Rectal smooth muscle tissue (tissue), 1 donor: Measurements from ENCODE around the gene ANKRD11.
"Not testable (repeated sequence)": the region's sequence is repeated elsewhere in the genome, so short reads cannot be mapped to it uniquely, and the experiment has no call there.

Source experiments
- H3K27ac ChIP-seq: one replicate; pipeline ENCODE4 v1.7.0; 2013; ENCODE audit warnings: low read depth, low read length, inconsistent platforms
- H3K27me3 ChIP-seq: one replicate; pipeline ENCODE4 v1.7.0; 2013; ENCODE audit warnings: low read length; ENCODE audit not compliant: control insufficient read depth, insufficient read depth
- H3K36me3 ChIP-seq: one replicate; pipeline ENCODE4 v1.7.0; 2013; ENCODE audit warnings: low read length; ENCODE audit not compliant: control insufficient read depth, insufficient read depth
- H3K4me1 ChIP-seq: one replicate; pipeline ENCODE4 v1.7.0; 2013; ENCODE audit warnings: low read length; ENCODE audit not compliant: control insufficient read depth, insufficient read depth
- H3K4me3 ChIP-seq: one replicate; pipeline ENCODE4 v1.7.0; 2013; ENCODE audit warnings: low read length
- H3K9ac ChIP-seq: one replicate; pipeline ENCODE4 v1.7.0; 2013; ENCODE audit warnings: low read length

Gene ANKRD11

DNA sequence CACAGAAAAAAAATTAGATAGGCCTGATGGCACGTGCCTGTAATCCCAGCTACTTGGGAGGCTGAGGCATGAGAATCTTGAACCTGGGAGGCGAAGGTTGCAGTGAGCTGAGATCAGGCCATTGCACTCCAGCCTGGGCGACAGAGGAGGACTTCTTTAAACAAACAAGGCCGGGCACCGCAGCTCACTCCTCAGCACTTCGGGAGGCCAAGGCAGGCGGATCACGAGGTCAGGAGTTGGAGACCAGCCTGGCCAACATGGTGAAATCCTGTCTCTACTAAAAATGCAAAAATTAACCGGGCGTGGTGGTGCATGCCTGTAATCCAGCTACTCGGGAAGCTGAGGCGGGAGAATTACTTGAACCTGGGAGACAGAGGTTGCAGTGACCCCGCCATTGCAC, 246.1 kb downstream of the ANKRD11 start:
- not testable (repeated sequence) for H3K9ac ChIP-seq, H3K4me1 ChIP-seq, H3K27ac ChIP-seq, H3K36me3 ChIP-seq, H3K4me3 ChIP-seq, H3K27me3 ChIP-seq

DNA sequence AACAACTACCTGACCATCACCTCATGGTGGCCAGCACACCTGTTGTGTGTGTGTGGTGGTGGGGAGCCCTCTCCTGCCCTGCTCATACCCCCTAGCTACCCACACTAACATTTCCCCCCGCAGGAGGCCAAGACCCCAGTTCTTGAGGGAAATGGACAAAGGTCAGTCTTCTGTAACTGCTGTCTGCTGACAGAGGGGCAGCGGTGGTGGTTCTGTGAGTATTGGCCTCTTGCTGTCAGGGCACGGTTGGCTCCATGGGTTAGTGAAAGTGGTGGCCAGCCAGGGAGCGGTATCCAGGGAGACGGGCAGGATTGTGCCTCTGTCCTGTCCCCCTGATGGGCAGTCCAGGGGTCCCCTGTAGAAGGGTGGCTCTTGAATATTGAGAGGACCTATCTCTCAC, 246.7 kb downstream of the ANKRD11 start:
- Histone ChIP-seq H3K36me3 (no peaks in the 10 kb centered on the region), H3K4me3 (no peak overlapping the region), H3K9ac (no peak overlapping the region), H3K4me1 (peaks cover 5% of the 10 kb centered on the region), H3K27ac (no peak overlapping the region), H3K27me3 (no peaks in the 10 kb centered on the region)

DNA sequence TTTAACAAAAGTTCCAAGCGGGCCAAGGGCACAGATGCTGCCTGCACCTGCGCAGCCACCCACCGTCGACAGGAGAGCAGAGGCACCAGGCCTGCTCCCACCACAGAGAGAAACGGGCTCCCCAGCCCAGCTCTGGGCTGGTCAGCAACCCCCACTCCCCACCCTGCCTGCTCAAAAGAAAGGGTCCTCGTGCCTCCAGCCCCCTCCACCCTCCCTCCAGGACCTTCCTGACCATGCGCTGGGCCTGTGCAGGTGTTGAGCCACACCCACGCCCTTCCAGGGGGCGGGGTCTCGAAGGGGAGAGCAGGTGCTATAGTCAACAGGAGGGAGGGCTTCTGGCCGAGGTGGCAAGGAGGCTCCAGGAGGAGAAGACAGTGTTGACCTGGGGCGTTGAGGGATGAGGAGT, 247.6 kb downstream of the ANKRD11 start:
- Histone ChIP-seq H3K4me3 (no peak overlapping the region), H3K27me3 (no peaks in the 10 kb centered on the region), H3K9ac (no peak overlapping the region), H3K27ac (no peak overlapping the region), H3K36me3 (no peaks in the 10 kb centered on the region), H3K4me1 (peaks cover 5% of the 10 kb centered on the region)

DNA sequence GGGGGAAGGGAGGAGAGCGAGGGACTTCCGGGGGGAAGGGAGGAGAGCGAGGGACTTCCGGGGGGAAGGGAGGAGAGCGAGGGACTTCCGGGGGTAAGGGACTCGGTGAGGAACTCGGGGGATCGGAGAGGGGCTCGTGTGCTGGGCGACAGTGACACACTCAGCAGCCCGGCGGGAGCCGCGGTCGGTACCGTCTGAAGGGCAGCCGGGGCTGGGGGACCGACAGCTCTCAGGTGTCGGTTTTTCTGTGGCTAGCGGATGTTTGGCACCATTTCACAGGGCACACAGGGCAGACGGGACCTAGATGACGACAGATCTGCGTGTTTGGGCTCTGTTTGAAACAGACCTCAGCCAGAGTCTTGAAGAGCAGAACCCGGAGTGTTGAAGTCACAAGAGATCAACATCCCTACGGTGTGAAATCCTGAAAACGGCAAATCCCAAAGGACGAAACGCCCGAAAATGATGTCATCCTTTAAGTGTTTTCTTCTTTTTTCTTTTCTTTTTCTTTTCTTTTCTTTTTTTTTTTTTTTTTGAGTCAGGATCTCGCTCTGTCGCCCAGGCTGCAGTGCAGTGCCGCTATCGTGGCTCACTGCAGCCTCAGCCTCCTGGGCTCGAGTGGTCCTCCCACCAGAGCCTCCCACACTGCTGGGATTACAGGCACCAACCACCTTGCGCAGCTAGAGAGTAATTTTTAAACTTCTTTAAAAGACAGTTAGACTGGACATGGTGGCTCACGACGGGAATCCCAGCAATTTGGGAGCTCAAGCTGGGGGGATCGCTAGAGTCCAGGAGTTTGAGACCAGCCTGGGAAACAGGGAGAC, 249.0 kb downstream of the ANKRD11 start:
- H3K27ac ChIP-seq = peak overlapping the region; percentile 91
- no peaks in the 10 kb centered on the region for H3K36me3 ChIP-seq
- H3K4me3 ChIP-seq = peak overlapping the region; percentile 89
- peak overlapping the region; percentile 58 for H3K9ac ChIP-seq
- H3K4me1 ChIP-seq = peaks cover under 1% of the 10 kb centered on the region
- no peaks in the 10 kb centered on the region for H3K27me3 ChIP-seq

DNA sequence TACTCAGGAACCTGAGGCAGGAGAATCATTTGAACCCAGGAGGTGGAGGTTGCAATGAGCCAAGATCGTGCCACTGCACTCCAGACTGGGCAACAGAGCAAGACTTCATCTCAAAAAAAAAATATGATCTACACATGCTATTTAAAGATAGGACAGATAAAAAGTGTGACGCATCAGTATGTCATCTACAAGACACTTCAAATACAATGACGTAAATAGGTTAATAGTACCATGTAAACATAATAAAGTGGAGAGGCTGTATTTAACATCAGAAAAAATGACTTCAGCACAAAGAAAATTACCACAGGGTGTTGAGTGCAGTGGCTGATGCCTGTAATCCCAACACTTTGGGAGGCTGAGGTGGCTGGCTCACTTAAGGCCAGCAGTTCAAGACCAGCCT, 252.6 kb downstream of the ANKRD11 start:
- Histone ChIP-seq H3K4me1 (no peaks in the 10 kb centered on the region), H3K36me3 (peaks cover 7% of the 10 kb centered on the region), H3K27me3 (no peaks in the 10 kb centered on the region), H3K4me3 (no peak overlapping the region), H3K9ac (no peak overlapping the region), H3K27ac (no peak overlapping the region)

DNA sequence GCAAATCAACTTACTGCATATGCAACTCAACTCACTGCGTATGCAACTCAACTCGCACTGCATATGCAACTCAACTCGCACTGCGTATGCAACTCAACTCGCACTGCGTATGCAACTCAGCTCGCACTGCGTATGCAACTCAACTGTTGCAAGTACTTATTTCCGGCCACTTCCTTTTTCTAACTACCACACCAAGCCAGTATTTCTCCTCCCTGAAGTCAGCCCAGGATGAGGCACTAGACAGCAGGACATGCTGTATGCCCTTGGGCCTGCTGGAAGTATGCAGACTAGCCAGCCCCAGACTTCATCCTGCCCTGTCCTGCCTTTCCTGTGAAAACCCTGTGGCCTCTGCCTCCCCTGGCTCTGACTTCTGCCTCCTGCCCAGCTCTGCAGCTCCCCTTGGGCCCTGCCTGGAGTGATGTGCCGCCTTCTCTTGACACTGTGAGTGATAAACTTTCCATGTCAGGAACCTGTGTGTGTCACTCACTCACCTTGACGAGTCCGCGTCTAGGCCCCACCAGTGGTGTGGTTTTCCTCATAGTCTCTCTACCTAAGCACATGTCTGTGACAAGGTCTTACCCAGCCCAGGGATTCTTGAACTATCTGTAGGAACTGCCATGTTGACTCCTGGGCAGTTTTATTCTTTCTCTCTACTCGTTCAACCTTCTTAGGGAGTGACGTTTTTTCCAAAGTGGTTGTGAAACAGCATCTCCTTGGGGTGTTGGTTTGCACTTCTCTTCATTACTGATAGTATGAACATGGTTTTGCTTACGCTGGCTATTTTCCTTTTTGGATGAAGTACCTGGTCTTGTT, 256.5 kb downstream of the ANKRD11 start:
- H3K9ac ChIP-seq = no peak overlapping the region
- no peak overlapping the region for H3K4me3 ChIP-seq
- no peak overlapping the region for H3K27ac ChIP-seq
- H3K27me3 ChIP-seq = no peaks in the 10 kb centered on the region
- peaks cover 27% of the 10 kb centered on the region for H3K36me3 ChIP-seq
- H3K4me1 ChIP-seq = no peaks in the 10 kb centered on the region

DNA sequence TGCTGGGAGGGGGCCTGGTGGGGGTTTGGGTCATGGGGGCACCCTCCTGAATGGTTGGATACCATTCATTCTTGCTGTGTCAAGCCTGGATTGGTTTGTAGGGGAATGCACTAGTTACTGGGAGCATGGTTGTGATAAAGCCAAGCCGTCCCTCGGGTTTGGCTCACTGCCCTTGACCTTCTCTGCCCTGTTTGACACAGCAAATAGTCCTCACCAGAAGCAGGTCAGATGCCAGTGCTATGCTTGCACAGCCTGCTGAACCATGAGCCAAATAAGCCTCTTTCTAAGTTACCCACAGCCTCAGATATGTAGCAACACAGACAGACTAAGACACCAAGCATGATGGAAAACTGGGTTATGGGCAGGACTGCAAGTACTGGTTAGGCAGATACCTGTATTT, 258.3 kb downstream of the ANKRD11 start:
- Histone ChIP-seq H3K9ac (no peak overlapping the region), H3K4me3 (no peak overlapping the region), H3K27ac (no peak overlapping the region), H3K36me3 (peaks cover 44% of the 10 kb centered on the region), H3K4me1 (no peaks in the 10 kb centered on the region), H3K27me3 (no peaks in the 10 kb centered on the region)

DNA sequence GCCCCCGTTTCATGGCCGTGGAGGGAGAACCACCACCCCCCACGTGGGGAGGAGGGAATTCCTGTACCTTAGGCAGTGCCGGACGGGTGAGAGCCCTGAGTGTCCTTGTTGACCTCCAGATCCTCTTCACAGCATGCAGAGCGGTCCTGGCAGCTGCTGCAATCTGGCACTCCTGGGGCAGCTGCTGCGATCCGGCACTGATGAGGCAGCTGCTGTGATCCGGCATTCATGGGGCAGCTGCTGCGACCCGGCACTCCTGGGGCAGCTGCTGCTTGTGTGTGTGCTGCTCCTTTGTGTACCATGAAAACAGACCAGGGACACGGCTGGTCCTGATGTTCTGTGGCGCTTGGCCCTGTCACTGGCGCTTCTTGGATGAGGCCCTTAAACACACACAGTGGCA, 260.1 kb downstream of the ANKRD11 start:
- Histone ChIP-seq H3K9ac (no peak overlapping the region), H3K27me3 (no peaks in the 10 kb centered on the region), H3K4me1 (no peaks in the 10 kb centered on the region), H3K4me3 (no peak overlapping the region), H3K36me3 (peaks cover 53% of the 10 kb centered on the region), H3K27ac (no peak overlapping the region)

DNA sequence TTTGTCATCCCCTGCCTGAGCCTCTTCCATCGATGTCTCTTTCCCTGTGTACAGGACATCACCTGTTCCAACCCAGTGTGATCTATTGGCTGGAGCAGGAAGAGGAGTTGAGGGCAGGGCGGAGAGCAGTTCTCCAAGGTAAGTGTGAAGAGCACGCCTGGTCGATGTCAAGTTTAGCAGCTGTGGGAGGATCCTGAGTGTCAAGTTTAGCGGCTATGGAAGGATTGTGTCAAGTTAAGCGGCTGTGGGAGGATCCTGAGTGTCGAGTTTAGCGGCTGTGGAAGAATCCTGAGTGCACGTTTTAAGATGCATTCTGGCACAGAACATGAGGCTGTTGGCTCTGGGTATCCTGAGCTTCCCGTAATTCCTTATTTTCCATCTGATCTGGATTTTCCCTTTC, 265.7 kb downstream of the ANKRD11 start:
- no peak overlapping the region for H3K9ac ChIP-seq
- H3K36me3 ChIP-seq = peaks cover 54% of the 10 kb centered on the region
- H3K4me3 ChIP-seq = no peak overlapping the region
- H3K27me3 ChIP-seq = no peaks in the 10 kb centered on the region
- no peak overlapping the region for H3K27ac ChIP-seq
- H3K4me1 ChIP-seq = no peaks in the 10 kb centered on the region

DNA sequence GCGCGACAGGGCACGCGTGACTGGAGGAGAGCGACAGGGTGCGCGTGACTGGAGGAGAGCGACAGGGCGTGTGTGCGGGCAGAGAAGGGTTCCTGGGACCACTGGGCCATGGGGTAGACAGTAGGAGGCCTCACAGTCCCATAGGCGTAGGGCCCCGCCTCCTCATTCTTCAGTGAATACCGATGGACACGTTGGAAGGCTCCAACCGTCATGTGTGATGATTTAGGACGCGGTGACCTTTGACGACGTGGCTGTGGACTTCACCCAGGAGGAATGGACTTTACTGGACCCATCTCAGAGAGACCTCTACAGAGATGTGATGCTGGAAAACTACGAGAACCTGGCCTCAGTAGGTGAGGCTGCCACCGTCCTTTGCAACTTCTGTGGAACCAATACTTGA, 267.4 kb downstream of the ANKRD11 start:
- no peak overlapping the region for H3K9ac ChIP-seq
- no peak overlapping the region for H3K27ac ChIP-seq
- no peak overlapping the region for H3K4me3 ChIP-seq
- H3K36me3 ChIP-seq = peaks cover 43% of the 10 kb centered on the region
- H3K4me1 ChIP-seq = no peaks in the 10 kb centered on the region
- no peaks in the 10 kb centered on the region for H3K27me3 ChIP-seq

DNA sequence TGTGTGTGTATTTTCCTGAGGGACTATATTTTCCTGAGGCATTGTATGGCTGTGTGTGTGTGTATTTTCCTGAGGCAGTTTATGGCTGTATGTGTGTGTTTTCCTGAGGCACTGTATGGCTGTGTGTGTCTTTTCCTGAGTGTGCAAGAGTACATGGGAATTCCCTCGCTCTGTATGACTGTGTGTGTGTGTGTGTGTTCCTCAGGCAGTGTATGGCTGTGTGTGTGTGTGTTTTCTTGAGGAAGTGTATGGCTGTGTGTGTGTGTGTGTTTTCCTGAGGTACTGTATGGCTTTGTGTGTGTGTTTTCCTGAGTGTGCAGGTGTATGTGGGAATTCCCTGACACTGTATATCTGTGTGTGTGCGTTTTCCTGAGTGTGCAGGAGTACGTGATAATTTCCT, 268.8 kb downstream of the ANKRD11 start:
- H3K27me3 ChIP-seq = no peaks in the 10 kb centered on the region
- H3K36me3 ChIP-seq = peaks cover 30% of the 10 kb centered on the region
- no peak overlapping the region for H3K27ac ChIP-seq

DNA sequence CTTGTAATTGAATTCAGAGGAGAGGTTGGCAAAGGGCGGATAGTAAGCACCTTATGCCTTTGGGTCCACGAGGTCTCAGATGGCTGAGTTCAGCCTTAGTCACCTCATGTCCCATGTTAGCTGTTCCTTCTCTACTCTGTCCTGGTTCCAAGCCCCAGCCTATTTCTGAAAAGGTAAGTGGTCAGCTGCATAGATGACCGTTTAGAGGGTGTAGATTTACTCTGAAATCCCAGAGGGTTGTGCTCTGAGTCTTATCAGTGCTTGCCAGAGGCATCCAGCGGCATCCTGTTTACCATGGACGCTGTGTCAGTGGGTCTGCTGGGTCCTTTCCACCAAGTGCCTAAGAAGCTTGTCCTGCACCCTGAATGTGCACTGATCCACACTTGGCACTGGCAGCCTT, 271.0 kb downstream of the ANKRD11 start:
- H3K27me3 ChIP-seq = no peaks in the 10 kb centered on the region
- H3K4me1 ChIP-seq = peaks cover 5% of the 10 kb centered on the region
- H3K36me3 ChIP-seq = peaks cover 22% of the 10 kb centered on the region
- no peak overlapping the region for H3K27ac ChIP-seq
- H3K4me3 ChIP-seq = no peak overlapping the region
- H3K9ac ChIP-seq = no peak overlapping the region

More for the DNA sequence above, 268.8 kb downstream of the ANKRD11 start:
- Histone ChIP-seq H3K4me3 (no peak overlapping the region), H3K9ac (no peak overlapping the region), H3K4me1 (peaks cover 3% of the 10 kb centered on the region)
